NCI-H510A treated with DMSO at 0.1 percent for 48 hours (cell line): ENCODE data around the gene LRRC61.

Source experiments
- DNase-seq: peaks from one replicate; lab custom pipeline; 2025; lab: John Stamatoyannopoulos, UW

LRRC61 gene

GRCh38 chr7:150357270-150357669 is 34.1 kb downstream of the LRRC61 start:
- DNase-seq = peak; percentile 34

GRCh38 chr7:150357771-150358427 is 34.7 kb downstream of the LRRC61 start:
- no peak for DNase-seq

GRCh38 chr7:150358433-150358832 is 35.3 kb downstream of the LRRC61 start:
- no peak for DNase-seq

GRCh38 chr7:150358988-150359621 is 36.0 kb downstream of the LRRC61 start:
- DNase-seq = no peak

GRCh38 chr7:150359622-150360362 is 36.6 kb downstream of the LRRC61 start:
- DNase-seq = no peak

- DNase-seq = no peak
Measured at GRCh38 chr7:150360363-150361058, 37.4 kb downstream of the LRRC61 start.

GRCh38 chr7:150361402-150361801 is 38.2 kb downstream of the LRRC61 start:
- DNase-seq = no peak

- DNase-seq = no peak
Measured at GRCh38 chr7:150361807-150362621, 38.9 kb downstream of the LRRC61 start.

- no peak for DNase-seq
Measured at GRCh38 chr7:150363370-150363769, 40.2 kb downstream of the LRRC61 start.

GRCh38 chr7:150363872-150364271 is 40.7 kb downstream of the LRRC61 start:
- DNase-seq = no peak

- DNase-seq = no peak
Measured at GRCh38 chr7:150365194-150365593, 42.0 kb downstream of the LRRC61 start.

GRCh38 chr7:150365673-150366398 is 42.7 kb downstream of the LRRC61 start:
- no peak for DNase-seq

GRCh38 chr7:150367677-150368095 is 44.5 kb downstream of the LRRC61 start:
- peak; percentile 68 for DNase-seq

GRCh38 chr7:150368096-150368883 is 45.1 kb downstream of the LRRC61 start, which contains the start of gene REPIN1:
Gene REPIN1, plus strand, starts transcription at chr7:150368822. Its CDS starts 890 bp downstream, at chr7:150369712.
- peak; percentile 52 for DNase-seq

- no peak for DNase-seq
Measured at GRCh38 chr7:150368884-150369747, 46.0 kb downstream of the LRRC61 start.

- no peak for DNase-seq
Measured at GRCh38 chr7:150369748-150370501, 46.8 kb downstream of the LRRC61 start.

- no peak for DNase-seq
Measured at GRCh38 chr7:150370612-150371071, 47.5 kb downstream of the LRRC61 start.
